NT2/D1 (cell line): Measurements from ENCODE around the gene SEL1L3.

Experiments
- DNase-seq: peaks from one replicate; pipeline ENCODE4 v3.0.0-alpha.2; 2011; ENCODE audit warnings: low read depth, low spot score
- H3K27me3 ChIP-seq: 2 replicates; pipeline ENCODE4 v1.6.0; 2011; ENCODE audit warnings: mild to moderate bottlenecking; ENCODE audit not compliant: insufficient read length, insufficient read depth
- H3K36me3 ChIP-seq: 2 replicates; pipeline ENCODE4 v1.6.1; 2011; ENCODE audit warnings: mild to moderate bottlenecking, low read length, mixed read lengths; ENCODE audit not compliant: insufficient read depth, insufficient read length
- H3K4me1 ChIP-seq: 2 replicates; pipeline ENCODE4 v1.5.1; 2011; ENCODE audit not compliant: insufficient read depth, insufficient read length
- H3K4me3 ChIP-seq: 2 replicates; pipeline ENCODE4 v1.5.1; 2011; ENCODE audit warnings: low read depth; ENCODE audit not compliant: insufficient read length
- H3K9ac ChIP-seq: 2 replicates; pipeline ENCODE4 v1.6.0; 2011; ENCODE audit warnings: low read depth; ENCODE audit not compliant: insufficient read length
- H3K9me3 ChIP-seq: 2 replicates; pipeline ENCODE4 v1.5.1; 2011; ENCODE audit warnings: mild to moderate bottlenecking, low read length; ENCODE audit not compliant: insufficient read depth
- SUZ12 ChIP-seq: IDR thresholded peaks from 2 replicates; pipeline ENCODE4 v1.6.1; 2011; ENCODE audit not compliant: insufficient read length, insufficient read depth; ENCODE audit errors: extremely low read depth
- YY1 ChIP-seq: IDR thresholded peaks from 2 replicates; pipeline ENCODE4 v1.6.1; 2011; ENCODE audit not compliant: insufficient read length, insufficient read depth
- ZNF274 ChIP-seq: IDR thresholded peaks from 2 replicates; pipeline ENCODE4 v1.6.1; 2011; ENCODE audit warnings: mild to moderate bottlenecking, low read depth, low read length

Gene SEL1L3

GRCh38 chr4:25843340-25844097, 19.3 kb downstream of the SEL1L3 start:
- no peak overlapping the region for H3K9ac ChIP-seq
- H3K4me1 ChIP-seq, result peaks cover 10% of the 10 kb centered on the region
- no peaks in the 10 kb centered on the region for H3K9me3 ChIP-seq
- TF ChIP-seq YY1 (no peak), SUZ12 (no peak), ZNF274 (no peak)
- H3K36me3 ChIP-seq, result peaks cover 9% of the 10 kb centered on the region
- H3K27me3 ChIP-seq, result no peaks in the 10 kb centered on the region
- H3K4me3 ChIP-seq, result no peak overlapping the region
- no peak for DNase-seq

GRCh38 chr4:25842229-25842845, 20.5 kb downstream of the SEL1L3 start:
- H3K4me3 ChIP-seq, result no peak overlapping the region
- no peak for DNase-seq
- H3K36me3 ChIP-seq, result peaks cover 9% of the 10 kb centered on the region
- no peaks in the 10 kb centered on the region for H3K9me3 ChIP-seq
- H3K4me1 ChIP-seq, result peaks cover 10% of the 10 kb centered on the region
- TF ChIP-seq SUZ12, result no peak
- no peak for TF ChIP-seq YY1
- TF ChIP-seq ZNF274, result no peak
- no peak overlapping the region for H3K9ac ChIP-seq
- no peaks in the 10 kb centered on the region for H3K27me3 ChIP-seq

GRCh38 chr4:25839687-25840086, 23.1 kb downstream of the SEL1L3 start:
- DNase-seq, result no peak
- Histone ChIP-seq H3K4me3 (no peak overlapping the region), H3K9me3 (no peaks in the 10 kb centered on the region), H3K27me3 (no peaks in the 10 kb centered on the region), H3K4me1 (peaks cover 2% of the 10 kb centered on the region), H3K9ac (no peak overlapping the region), H3K36me3 (no peaks in the 10 kb centered on the region)
- no peak for TF ChIP-seq ZNF274
- TF ChIP-seq YY1, result no peak
- no peak for TF ChIP-seq SUZ12

- TF ChIP-seq ZNF274 (no peak), SUZ12 (no peak), YY1 (no peak)
- Histone ChIP-seq H3K27me3 (no peaks in the 10 kb centered on the region), H3K4me3 (no peak overlapping the region), H3K9ac (no peak overlapping the region), H3K4me1 (peaks cover 2% of the 10 kb centered on the region), H3K36me3 (no peaks in the 10 kb centered on the region), H3K9me3 (no peaks in the 10 kb centered on the region)
- no peak for DNase-seq
Measured at GRCh38 chr4:25839233-25839632, 23.6 kb downstream of the SEL1L3 start.

GRCh38 chr4:25838526-25838925, 24.3 kb downstream of the SEL1L3 start:
- no peak for TF ChIP-seq YY1
- no peak for TF ChIP-seq SUZ12
- TF ChIP-seq ZNF274, result no peak

GRCh38 chr4:25837107-25837506, 25.7 kb downstream of the SEL1L3 start:
- no peaks in the 10 kb centered on the region for H3K4me1 ChIP-seq
- no peaks in the 10 kb centered on the region for H3K27me3 ChIP-seq
- H3K9ac ChIP-seq, result no peak overlapping the region
- no peaks in the 10 kb centered on the region for H3K9me3 ChIP-seq
- H3K4me3 ChIP-seq, result no peak overlapping the region
- DNase-seq, result no peak
- peaks cover 5% of the 10 kb centered on the region for H3K36me3 ChIP-seq
- TF ChIP-seq YY1, result no peak
- TF ChIP-seq SUZ12, result no peak
- no peak for TF ChIP-seq ZNF274

More at GRCh38 chr4:25838526-25838925, 24.3 kb downstream of the SEL1L3 start:
- Histone ChIP-seq H3K9ac (no peak overlapping the region), H3K27me3 (no peaks in the 10 kb centered on the region), H3K4me3 (no peak overlapping the region), H3K4me1 (peaks cover 2% of the 10 kb centered on the region), H3K36me3 (no peaks in the 10 kb centered on the region), H3K9me3 (no peaks in the 10 kb centered on the region)
- no peak for DNase-seq

GRCh38 chr4:25835384-25835783, 27.4 kb downstream of the SEL1L3 start:
- Histone ChIP-seq H3K4me3 (no peak overlapping the region), H3K9ac (no peak overlapping the region), H3K4me1 (no peaks in the 10 kb centered on the region), H3K27me3 (no peaks in the 10 kb centered on the region), H3K36me3 (peaks cover 7% of the 10 kb centered on the region), H3K9me3 (no peaks in the 10 kb centered on the region)
- TF ChIP-seq YY1 (no peak), SUZ12 (no peak), ZNF274 (no peak)
- DNase-seq, result no peak
